MM.1S (cell line): ENCODE results near the gene NRXN3.

Experiments used
- DNase-seq: peaks from one replicate; pipeline ENCODE4 v3.0.0-alpha.2; 2015
- H2AFZ ChIP-seq: fragments of 300-600 bp; sonication (generic); 2 replicates; pipeline ENCODE4 v1.6.0; 2016; ENCODE audit warnings: antibody characterized with exemption, low read length
- H3F3A ChIP-seq: fragments of 300-600 bp; sonication (generic); 2 replicates; pipeline ENCODE4 v1.6.1; 2016; ENCODE audit warnings: mild to moderate bottlenecking, antibody characterized with exemption, low read length, moderate library complexity, mixed read lengths; ENCODE audit not compliant: insufficient read depth
- H3K27ac ChIP-seq: fragments of 300-600 bp; sonication (generic); 2 replicates; pipeline ENCODE4 v1.5.1; 2016; ENCODE audit warnings: mild to moderate bottlenecking, low read length
- H3K27me3 ChIP-seq: fragments of 300-600 bp; sonication (generic); replicated peaks from 2 replicates; pipeline ENCODE4 v1.6.0; 2016; ENCODE audit warnings: low read length; ENCODE audit not compliant: insufficient read depth
- H3K36me3 ChIP-seq: fragments of 300-600 bp; sonication (generic); replicated peaks from 2 replicates; pipeline ENCODE4 v1.6.1; 2016; ENCODE audit warnings: mild to moderate bottlenecking, low read length, mixed read lengths; ENCODE audit not compliant: insufficient read depth
- H3K4me1 ChIP-seq: fragments of 300-600 bp; sonication (generic); 2 replicates; pipeline ENCODE4 v1.6.1; 2016; ENCODE audit warnings: low read length, mixed read lengths
- H3K4me2 ChIP-seq: fragments of 300-600 bp; sonication (generic); 2 replicates; pipeline ENCODE4 v1.6.0; 2016; ENCODE audit warnings: low read depth, low read length
- H3K4me3 ChIP-seq: fragments of 300-600 bp; sonication (generic); 2 replicates; pipeline ENCODE4 v1.5.1; 2016; ENCODE audit warnings: low read length, mixed read lengths
- H3K79me2 ChIP-seq: fragments of 300-600 bp; sonication (generic); 2 replicates; pipeline ENCODE4 v1.6.1; 2016; ENCODE audit warnings: mixed run types, low read length, mixed read lengths
- H3K9ac ChIP-seq: fragments of 300-600 bp; sonication (generic); 2 replicates; pipeline ENCODE4 v1.6.1; 2016; ENCODE audit warnings: low read length, mixed read lengths
- H3K9me2 ChIP-seq: fragments of 300-600 bp; sonication (generic); replicated peaks from 2 replicates; pipeline ENCODE4 v1.6.1; 2016; ENCODE audit warnings: mild to moderate bottlenecking, low read length, mixed read lengths; ENCODE audit not compliant: insufficient read depth
- H3K9me3 ChIP-seq: fragments of 300-600 bp; sonication (generic); replicated peaks from 2 replicates; pipeline ENCODE4 v1.6.1; 2016; ENCODE audit warnings: mild to moderate bottlenecking, low read length, mixed read lengths; ENCODE audit not compliant: insufficient read depth
- H4K20me1 ChIP-seq: fragments of 300-600 bp; sonication (generic); 2 replicates; pipeline ENCODE4 v1.6.1; 2016; ENCODE audit warnings: mild to moderate bottlenecking, low read length, moderate library complexity, mixed read lengths; ENCODE audit not compliant: insufficient read depth
- CTCF ChIP-seq: fragments of 300-600 bp; sonication (generic); IDR thresholded peaks from 2 replicates; pipeline ENCODE4 v1.5.1; 2016; ENCODE audit warnings: antibody characterized with exemption, low read length, mixed read lengths
- EZH2 ChIP-seq: fragments of 300-600 bp; sonication (generic); optimal IDR thresholded peaks from 2 replicates; pipeline ENCODE3; 2017; ENCODE audit warnings: low read depth, mild to moderate bottlenecking, antibody characterized with exemption, low read length, mixed read lengths
- EZH2phosphoT487 ChIP-seq: fragments of 300-600 bp; sonication (generic); IDR thresholded peaks from 2 replicates; pipeline ENCODE4 v1.6.1; 2018; ENCODE audit warnings: antibody characterized with exemption, low read length

NRXN3 gene

GRCh38 chr14:79721399-79722084 lies 1551.4 kb downstream of the NRXN3 start:
- H3K36me3 ChIP-seq: no peaks in the 10 kb centered on the region
- H3K9me3 ChIP-seq: no peaks in the 10 kb centered on the region
- no peak overlapping the region for H3K27ac ChIP-seq
- no peak overlapping the region for H3K4me2 ChIP-seq
- peaks cover 25% of the 10 kb centered on the region; the same call in 1 of the 2 replicates for H3K4me1 ChIP-seq
- TF ChIP-seq EZH2: no peak
- no peak for TF ChIP-seq CTCF
- TF ChIP-seq EZH2phosphoT487: no peak
- no peak overlapping the region for H3K9ac ChIP-seq
- no peaks in the 10 kb centered on the region for H3K79me2 ChIP-seq
- no peaks in the 10 kb centered on the region for H4K20me1 ChIP-seq
- H2AFZ ChIP-seq: no peak overlapping the region
- no peaks in the 10 kb centered on the region for H3K27me3 ChIP-seq
- no peaks in the 10 kb centered on the region for H3F3A ChIP-seq
- H3K4me3 ChIP-seq: no peak overlapping the region
- no peaks in the 10 kb centered on the region for H3K9me2 ChIP-seq
- DNase-seq: no peak

- Histone ChIP-seq H2AFZ (no peak overlapping the region), H3K9me3 (no peaks in the 10 kb centered on the region), H3K4me3 (no peak overlapping the region), H3K36me3 (no peaks in the 10 kb centered on the region), H3K9me2 (no peaks in the 10 kb centered on the region), H3F3A (no peaks in the 10 kb centered on the region), H3K27ac (peak overlapping the region; percentile 72; the same call in 1 of the 2 replicates), H3K27me3 (no peaks in the 10 kb centered on the region), H3K9ac (no peak overlapping the region), H3K4me1 (peaks cover 25% of the 10 kb centered on the region; the same call in 1 of the 2 replicates), H4K20me1 (no peaks in the 10 kb centered on the region), H3K4me2 (peak overlapping the region; percentile 6; the same call in 1 of the 2 replicates), H3K79me2 (no peaks in the 10 kb centered on the region)
- peak; percentile 83 for DNase-seq
- TF ChIP-seq CTCF: no peak
- TF ChIP-seq EZH2: no peak
- no peak for TF ChIP-seq EZH2phosphoT487
Observed at GRCh38 chr14:79724934-79725717, 1555.0 kb downstream of the NRXN3 start.

- Histone ChIP-seq H3K27ac (no peak overlapping the region), H4K20me1 (no peaks in the 10 kb centered on the region), H3K9me2 (no peaks in the 10 kb centered on the region), H3K4me3 (no peak overlapping the region), H3K36me3 (no peaks in the 10 kb centered on the region), H3K4me2 (no peak overlapping the region), H3K79me2 (no peaks in the 10 kb centered on the region), H2AFZ (no peak overlapping the region), H3K27me3 (no peaks in the 10 kb centered on the region), H3K4me1 (peaks cover 29% of the 10 kb centered on the region; the same call in 1 of the 2 replicates), H3K9me3 (no peaks in the 10 kb centered on the region), H3F3A (no peaks in the 10 kb centered on the region), H3K9ac (no peak overlapping the region)
- no peak for TF ChIP-seq EZH2phosphoT487
- no peak for TF ChIP-seq EZH2
- no peak for TF ChIP-seq CTCF
- no peak for DNase-seq
Observed at GRCh38 chr14:79727900-79728299, 1557.7 kb downstream of the NRXN3 start.
